Neural cell (in vitro differentiated cells): Measurements from ENCODE around the gene FN3K.

Source experiments
- EZH2 ChIP-seq: fragments of 200-600, 300-800 bp; shearing (Covaris generic), sonication (generic); IDR thresholded peaks from 2 replicates; pipeline ENCODE4 v1.6.1; 2014; ENCODE audit warnings: antibody characterized with exemption, low read length, borderline replicate concordance, mild to moderate bottlenecking; ENCODE audit not compliant: insufficient read depth, poor library complexity, severe bottlenecking
- RAD21 ChIP-seq: fragments of 450-650 bp; conservative IDR thresholded peaks from 2 replicates; pipeline ENCODE4 v1.6.1; 2014; ENCODE audit warnings: antibody characterized with exemption, mild to moderate bottlenecking, moderate library complexity
- SMC3 ChIP-seq: fragments of 450-650 bp; conservative IDR thresholded peaks from 2 replicates; pipeline ENCODE4 v1.6.1; 2014; ENCODE audit warnings: antibody characterized with exemption, mild to moderate bottlenecking, moderate library complexity; ENCODE audit not compliant: poor library complexity
- TAF1 ChIP-seq: IDR thresholded peaks from 2 replicates; pipeline ENCODE4 v1.6.1; 2012; ENCODE audit warnings: low read depth
- TF ChIP-seq, protein P1 (sequence below): fragments of 450-650 bp; IDR thresholded peaks from 2 replicates; pipeline ENCODE4 v1.5.1; 2014; ENCODE audit warnings: antibody characterized with exemption, mild to moderate bottlenecking, moderate library complexity; ENCODE audit not compliant: poor library complexity, severe bottlenecking
- TF ChIP-seq, protein P2 (sequence below): IDR thresholded peaks from 2 replicates; pipeline ENCODE4 v1.6.1; 2012; ENCODE audit warnings: borderline replicate concordance

GRCh38 chr17:82689077-82689476 lies 46.3 kb upstream of the FN3K start:
- TF ChIP-seq, protein P1, sequence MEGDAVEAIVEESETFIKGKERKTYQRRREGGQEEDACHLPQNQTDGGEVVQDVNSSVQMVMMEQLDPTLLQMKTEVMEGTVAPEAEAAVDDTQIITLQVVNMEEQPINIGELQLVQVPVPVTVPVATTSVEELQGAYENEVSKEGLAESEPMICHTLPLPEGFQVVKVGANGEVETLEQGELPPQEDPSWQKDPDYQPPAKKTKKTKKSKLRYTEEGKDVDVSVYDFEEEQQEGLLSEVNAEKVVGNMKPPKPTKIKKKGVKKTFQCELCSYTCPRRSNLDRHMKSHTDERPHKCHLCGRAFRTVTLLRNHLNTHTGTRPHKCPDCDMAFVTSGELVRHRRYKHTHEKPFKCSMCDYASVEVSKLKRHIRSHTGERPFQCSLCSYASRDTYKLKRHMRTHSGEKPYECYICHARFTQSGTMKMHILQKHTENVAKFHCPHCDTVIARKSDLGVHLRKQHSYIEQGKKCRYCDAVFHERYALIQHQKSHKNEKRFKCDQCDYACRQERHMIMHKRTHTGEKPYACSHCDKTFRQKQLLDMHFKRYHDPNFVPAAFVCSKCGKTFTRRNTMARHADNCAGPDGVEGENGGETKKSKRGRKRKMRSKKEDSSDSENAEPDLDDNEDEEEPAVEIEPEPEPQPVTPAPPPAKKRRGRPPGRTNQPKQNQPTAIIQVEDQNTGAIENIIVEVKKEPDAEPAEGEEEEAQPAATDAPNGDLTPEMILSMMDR, result no peak
- TF ChIP-seq EZH2 (no peak), TAF1 (no peak), SMC3 (no peak), RAD21 (no peak)
- TF ChIP-seq, protein P2, sequence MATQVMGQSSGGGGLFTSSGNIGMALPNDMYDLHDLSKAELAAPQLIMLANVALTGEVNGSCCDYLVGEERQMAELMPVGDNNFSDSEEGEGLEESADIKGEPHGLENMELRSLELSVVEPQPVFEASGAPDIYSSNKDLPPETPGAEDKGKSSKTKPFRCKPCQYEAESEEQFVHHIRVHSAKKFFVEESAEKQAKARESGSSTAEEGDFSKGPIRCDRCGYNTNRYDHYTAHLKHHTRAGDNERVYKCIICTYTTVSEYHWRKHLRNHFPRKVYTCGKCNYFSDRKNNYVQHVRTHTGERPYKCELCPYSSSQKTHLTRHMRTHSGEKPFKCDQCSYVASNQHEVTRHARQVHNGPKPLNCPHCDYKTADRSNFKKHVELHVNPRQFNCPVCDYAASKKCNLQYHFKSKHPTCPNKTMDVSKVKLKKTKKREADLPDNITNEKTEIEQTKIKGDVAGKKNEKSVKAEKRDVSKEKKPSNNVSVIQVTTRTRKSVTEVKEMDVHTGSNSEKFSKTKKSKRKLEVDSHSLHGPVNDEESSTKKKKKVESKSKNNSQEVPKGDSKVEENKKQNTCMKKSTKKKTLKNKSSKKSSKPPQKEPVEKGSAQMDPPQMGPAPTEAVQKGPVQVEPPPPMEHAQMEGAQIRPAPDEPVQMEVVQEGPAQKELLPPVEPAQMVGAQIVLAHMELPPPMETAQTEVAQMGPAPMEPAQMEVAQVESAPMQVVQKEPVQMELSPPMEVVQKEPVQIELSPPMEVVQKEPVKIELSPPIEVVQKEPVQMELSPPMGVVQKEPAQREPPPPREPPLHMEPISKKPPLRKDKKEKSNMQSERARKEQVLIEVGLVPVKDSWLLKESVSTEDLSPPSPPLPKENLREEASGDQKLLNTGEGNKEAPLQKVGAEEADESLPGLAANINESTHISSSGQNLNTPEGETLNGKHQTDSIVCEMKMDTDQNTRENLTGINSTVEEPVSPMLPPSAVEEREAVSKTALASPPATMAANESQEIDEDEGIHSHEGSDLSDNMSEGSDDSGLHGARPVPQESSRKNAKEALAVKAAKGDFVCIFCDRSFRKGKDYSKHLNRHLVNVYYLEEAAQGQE, result no peak
